Lower lobe of right lung (tissue), 2 donors: ENCODE measurements around the gene NPPC. TPM values are rescaled to one million over a fixed set of nuclear protein-coding genes. Genes with fewer than 3 reads are reported as not detected.

Experiments used
- ATAC-seq, 2 donors: fragments of 200-7000 bp; cut with Tn5 transposase; one replicate each; pipeline ENCODE4 v1.9.1; 2020 to 2022; ENCODE audit warnings: mild to moderate bottlenecking in 2 of 2, moderate library complexity in 2 of 2
- DNase-seq: peaks from one replicate; pipeline ENCODE4 v3.0.0-alpha.2; 2020
- H3K27ac ChIP-seq: fragments of 200-600 bp; one replicate; pipeline ENCODE4 v1.8.0; 2022
- H3K27me3 ChIP-seq: fragments of 200-600 bp; one replicate; pipeline ENCODE4 v1.8.0; 2022; ENCODE audit warnings: low read depth
- H3K36me3 ChIP-seq: fragments of 200-600 bp; one replicate; pipeline ENCODE4 v1.8.0; 2022; ENCODE audit warnings: mild to moderate bottlenecking
- H3K4me1 ChIP-seq: fragments of 200-600 bp; one replicate; pipeline ENCODE4 v1.8.0; 2022
- H3K4me3 ChIP-seq: fragments of 200-600 bp; one replicate; pipeline ENCODE4 v1.8.0; 2022; ENCODE audit warnings: mild to moderate bottlenecking
- H3K9me3 ChIP-seq: fragments of 200-600 bp; one replicate; pipeline ENCODE4 v1.8.0; 2022
- CTCF ChIP-seq: fragments of 200-600 bp; IDR thresholded peaks from one replicate; pipeline ENCODE4 v1.8.0; 2022; ENCODE audit warnings: antibody characterized with exemption, mild to moderate bottlenecking
- intact Hi-C: fragments of 100-400 bp; cut with DNase I; formaldehyde crosslinking; loops from one replicate; pipeline ENCODE4 v1.11.0; 2022
- long read RNA-seq: library from polyadenylated mRNA; unstranded; transcript quantifications from one replicate; pipeline ENCODE4 v2.0.0, GENCODE V29; 2021
- total RNA-seq: library from RNA; stranded (reverse); fragmentation: NEBNext Ultra II Directional; extraction: Animal tissue kit (Norgen Biotek cat#: 25700); gene quantifications from one replicate; pipeline ENCODE4 v1.2.1, GENCODE V29; 2021
- donor health status: DM: no; HTN: yes; CAD: no; lungs with severe emphysema.

The NPPC gene
- total RNA-seq = not detected
- long read RNA-seq = 0 reads

GRCh38 chr2:231926180-231926741 is at the start of gene NPPC:
Gene NPPC (minus strand): TSS chr2:231926396. CDS start chr2:231926249, 147 bp downstream.
- H3K36me3 ChIP-seq = no peaks in the 10 kb centered on the region
- TF ChIP-seq CTCF = no peak
- H3K4me3 ChIP-seq = peak within 1 kb of the TSS; percentile 50
- H3K9me3 ChIP-seq = no peaks in the 10 kb centered on the region
- intact Hi-C loops = loop anchor here (10.0 kb wide), 1 partner anchor 219 kb away; no protein-coding TSS in a partner anchor
- DNase-seq (peak; percentile 51), ATAC-seq (peak; percentile 65 to 69)
- H3K27me3 ChIP-seq = peaks cover 74% of the 10 kb centered on the region
- no peak within 1 kb of the TSS for H3K27ac ChIP-seq
- peaks cover 25% of the 10 kb centered on the region for H3K4me1 ChIP-seq

GRCh38 chr2:231975001-231975400 is 48.8 kb upstream of the NPPC start:
- intact Hi-C loops = no loop called here
- H3K9me3 ChIP-seq = no peaks in the 10 kb centered on the region
- no peaks in the 10 kb centered on the region for H3K27me3 ChIP-seq
- H3K27ac ChIP-seq = no peak overlapping the region
- no peak for TF ChIP-seq CTCF
- no peak for DNase-seq
- no peaks in the 10 kb centered on the region for H3K4me1 ChIP-seq
- no peak for ATAC-seq
- H3K36me3 ChIP-seq = no peaks in the 10 kb centered on the region
- H3K4me3 ChIP-seq = no peak overlapping the region

- Histone ChIP-seq H3K4me3 (no peak overlapping the region), H3K4me1 (peaks cover 9% of the 10 kb centered on the region), H3K36me3 (no peaks in the 10 kb centered on the region), H3K27me3 (no peaks in the 10 kb centered on the region), H3K27ac (no peak overlapping the region), H3K9me3 (no peaks in the 10 kb centered on the region)
- no peak for DNase-seq
- TF ChIP-seq CTCF = no peak
- no peak for ATAC-seq
- intact Hi-C loops = no loop called here
These were observed 44.3 kb upstream of the NPPC start for GRCh38 chr2:231970461-231970860.

GRCh38 chr2:231968820-231969219 is 42.6 kb upstream of the NPPC start:
- no peak for ATAC-seq
- no peak overlapping the region for H3K4me3 ChIP-seq
- H3K27me3 ChIP-seq = no peaks in the 10 kb centered on the region
- H3K27ac ChIP-seq = no peak overlapping the region
- intact Hi-C loops = no loop called here
- H3K36me3 ChIP-seq = no peaks in the 10 kb centered on the region
- H3K9me3 ChIP-seq = no peaks in the 10 kb centered on the region
- H3K4me1 ChIP-seq = peaks cover 14% of the 10 kb centered on the region
- DNase-seq = no peak
- TF ChIP-seq CTCF = no peak

GRCh38 chr2:231966886-231967285 is 40.7 kb upstream of the NPPC start:
- H3K27me3 ChIP-seq = no peaks in the 10 kb centered on the region
- intact Hi-C loops = no loop called here
- no peak for DNase-seq
- H3K9me3 ChIP-seq = no peaks in the 10 kb centered on the region
- H3K4me3 ChIP-seq = no peak overlapping the region
- no peak for ATAC-seq
- TF ChIP-seq CTCF = no peak
- no peaks in the 10 kb centered on the region for H3K36me3 ChIP-seq
- no peak overlapping the region for H3K27ac ChIP-seq
- H3K4me1 ChIP-seq = peaks cover 18% of the 10 kb centered on the region
